Measurements from ENCODE around the gene DNAJC4. TPM values are rescaled to one million over a fixed set of nuclear protein-coding genes. Genes with fewer than 3 reads are reported as not detected.

Gene DNAJC4
- total and polyA plus RNA-seq, 9 of the 15 experiments (the other 6 are each of a cell fraction or from before 2014, with no cell fraction given), result 4.0 to 32.6 (median 19.9) TPM

GRCh38 chr11:64204464-64204989, 25.8 kb upstream of the DNAJC4 start (continued):
- peak; percentile 52 for TF ChIP-seq BRD9 (IDR thresholded peaks at IDR 0.05; ENCODE audit: low read depth, partially characterized antibody)
- no peak for TF ChIP-seq HMGN3 (IDR thresholded peaks at IDR 0.05; ENCODE audit: borderline replicate concordance, extremely low read depth, insufficient read length, low read depth, low read length)
- TF ChIP-seq POLR3G (IDR thresholded peaks at IDR 0.05; ENCODE audit: extremely low read depth, insufficient read length, insufficient replicate concordance), result no peak
- TF ChIP-seq ZNF280A (IDR thresholded peaks at IDR 0.05; ENCODE audit: low read depth, partially characterized antibody), result no peak
- TF ChIP-seq PCBP1 (IDR thresholded peaks at IDR 0.05; ENCODE audit: low read depth, low read length, poor library complexity, severe bottlenecking), result no peak
- TF ChIP-seq ZNF445 (CRISPR knock-in tag; IDR thresholded peaks at IDR 0.05; ENCODE audit: low read depth), result no peak
- TF ChIP-seq ZKSCAN8 (CRISPR knock-in tag; IDR thresholded peaks at IDR 0.05), result no peak
- no peak for TF ChIP-seq NCOA2 (IDR thresholded peaks at IDR 0.05; ENCODE audit: partially characterized antibody in 2 of 2)
- TF ChIP-seq ZNF124 (CRISPR knock-in tag; IDR thresholded peaks at IDR 0.05), result no peak
- TF ChIP-seq SIN3B (IDR thresholded peaks at IDR 0.05; ENCODE audit: low read depth), result no peak
- TF ChIP-seq CBX2 (IDR thresholded peaks at IDR 0.05; ENCODE audit: insufficient read depth, low read length, poor library complexity, severe bottlenecking), result no peak
- TF ChIP-seq WHSC1 (IDR thresholded peaks at IDR 0.05; ENCODE audit: low read length), result no peak
- TF ChIP-seq ZSCAN32 (CRISPR knock-in tag; IDR thresholded peaks at IDR 0.05), result no peak
- TF ChIP-seq ZBTB17 (CRISPR knock-in tag; IDR thresholded peaks at IDR 0.05), result no peak
- no peak for TF ChIP-seq CHAMP1 (IDR thresholded peaks at IDR 0.05)
- TF ChIP-seq COPS2 (conservative IDR thresholded peaks at IDR 0.05), result no peak
- no peak for TF ChIP-seq E2F3 (CRISPR knock-in tag; IDR thresholded peaks at IDR 0.05)
- no peak for TF ChIP-seq CBFA2T3 (IDR thresholded peaks at IDR 0.05)
- no peak for TF ChIP-seq SRSF1 (IDR thresholded peaks at IDR 0.05; ENCODE audit: low read depth, low read length)
- no peak for TF ChIP-seq ZNF512 (tag; IDR thresholded peaks at IDR 0.05)
- no peak for TF ChIP-seq ZNF707 (CRISPR knock-in tag; conservative IDR thresholded peaks at IDR 0.05)
- no peak for TF ChIP-seq NR2C2 (CRISPR knock-in tag; IDR thresholded peaks at IDR 0.05)
- TF ChIP-seq NR2C2 (tag; IDR thresholded peaks at IDR 0.05), result no peak
- no peak for TF ChIP-seq USF1 (CRISPR knock-in tag; IDR thresholded peaks at IDR 0.05)
- peak; percentile 53; the same call in 1 of the 2 replicates for TF ChIP-seq DPF2 (IDR thresholded peaks at IDR 0.05)
